HepG2 (cell line): ENCODE results near the gene KCNAB3.

Experiments
- E2F1 ChIP-seq: sonication (generic); formaldehyde crosslinking; IDR thresholded peaks from 2 replicates; pipeline ENCODE4 v1.5.0; 2020; ENCODE audit warnings: missing genetic modification reagents
- EEA1 ChIP-seq: sonication (generic); formaldehyde crosslinking; IDR thresholded peaks from 2 replicates; pipeline ENCODE4 v1.5.1; 2020; ENCODE audit warnings: mild to moderate bottlenecking, missing genetic modification reagents, borderline replicate concordance
- SMAD3 ChIP-seq: sonication (generic); formaldehyde crosslinking; IDR thresholded peaks from 2 replicates; pipeline ENCODE4 v1.4.0; 2020; ENCODE audit warnings: missing genetic modification reagents
- ZNF382 ChIP-seq: sonication (generic); formaldehyde crosslinking; IDR thresholded peaks from 2 replicates; pipeline ENCODE4 v1.5.0; 2020; ENCODE audit warnings: missing genetic modification reagents, mild to moderate bottlenecking, borderline replicate concordance
- ZSCAN31 ChIP-seq: sonication (generic); formaldehyde crosslinking; IDR thresholded peaks from 2 replicates; pipeline ENCODE4 v1.5.0; 2020; ENCODE audit warnings: low read depth, mild to moderate bottlenecking, missing genetic modification reagents

- no peak for TF ChIP-seq ZNF382 (CRISPR knock-in tag)
- TF ChIP-seq E2F1 (CRISPR knock-in tag): no peak
- no peak for TF ChIP-seq EEA1
- no peak for TF ChIP-seq ZSCAN31 (CRISPR knock-in tag)
- no peak for TF ChIP-seq SMAD3 (CRISPR knock-in tag)
Measured at GRCh38 chr17:7897090-7897489, 32.6 kb downstream of the KCNAB3 start.
